Measurements from ENCODE around the gene ABCG4. TPM values are rescaled to one million over a fixed set of nuclear protein-coding genes. Genes with fewer than 3 reads are reported as not detected.

The ABCG4 gene
- under 1 TPM in 1 of 5 donors, not detected in 4; 0.09 TPM for total RNA-seq
- total RNA-seq (2013), result not detected
- 0 to 0.14 (median 0) reads per million in 29 experiments for total RNA-seq

GRCh38 chr11:119149018-119149785, at the start of gene ABCG4:
Gene ABCG4 (plus strand): TSS chr11:119149052. CDS start chr11:119149966, 914 bp downstream.
- peaks cover 0 to 21% of the 10 kb centered on the region in 2 experiments for H3K4me1 ChIP-seq (ENCODE audit: control insufficient read depth in 1 of 2, extremely low read depth in 1 of 2, insufficient read depth in 2 of 2, low read length in 2 of 2)
- peak within 1 kb of the TSS in 1 of 2 donors; percentile 39 for H3K27ac Mint-ChIP-seq
- no peaks in the 10 kb centered on the region for H3K36me3 Mint-ChIP-seq
- CTCF ChIA-PET, result interaction anchor here in 1 of 2 donors (0.7 kb wide), 1 partner anchor 124 kb away, joined by 3 read pairs; no protein-coding TSS in a partner anchor
- H3K4me3 Mint-ChIP-seq, result peak within 1 kb of the TSS; percentile 68 to 75 (median 70)
- peaks cover 22 to 45% of the 10 kb centered on the region in 2 donors for H3K27me3 Mint-ChIP-seq
- H3K4me1 Mint-ChIP-seq, result peaks cover 10 to 15% (median 13%) of the 10 kb centered on the region in 3 donors
- no peaks in the 10 kb centered on the region for H3K36me3 ChIP-seq (ENCODE audit: control insufficient read depth in 2 of 2, extremely low read depth in 1 of 2, insufficient read depth in 1 of 2, low read length in 1 of 2)
- peak within 1 kb of the TSS; percentile 44 to 67 for H3K4me3 ChIP-seq (ENCODE audit: control insufficient read depth in 1 of 2, extremely low read depth in 1 of 2, low read length in 1 of 2)
- POLR2A ChIA-PET, result no interaction called here
- H3K27ac ChIP-seq (ENCODE audit: low read length), result no peak within 1 kb of the TSS
- H3K9me3 ChIP-seq, result no peaks in the 10 kb centered on the region
- ATAC-seq (replicated peaks in 1 of 4), result peak; percentile 60 to 67 (median 64)
- no peaks in the 10 kb centered on the region for H3K9me3 Mint-ChIP-seq
- H3K27me3 ChIP-seq (replicated peaks in 1 of 2; ENCODE audit: control insufficient read depth in 2 of 2, extremely low read depth in 1 of 2, insufficient read depth in 2 of 2, low read length in 1 of 2), result peaks cover 0 to 61% of the 10 kb centered on the region in 2 experiments
- 2% methylated on average over 66 of the region's 73 CpGs for WGBS (ENCODE audit: insufficient coverage)
- peak in 13 of 35 experiments; percentile 7 to 40 (median 16) for DNase-seq

DNA sequence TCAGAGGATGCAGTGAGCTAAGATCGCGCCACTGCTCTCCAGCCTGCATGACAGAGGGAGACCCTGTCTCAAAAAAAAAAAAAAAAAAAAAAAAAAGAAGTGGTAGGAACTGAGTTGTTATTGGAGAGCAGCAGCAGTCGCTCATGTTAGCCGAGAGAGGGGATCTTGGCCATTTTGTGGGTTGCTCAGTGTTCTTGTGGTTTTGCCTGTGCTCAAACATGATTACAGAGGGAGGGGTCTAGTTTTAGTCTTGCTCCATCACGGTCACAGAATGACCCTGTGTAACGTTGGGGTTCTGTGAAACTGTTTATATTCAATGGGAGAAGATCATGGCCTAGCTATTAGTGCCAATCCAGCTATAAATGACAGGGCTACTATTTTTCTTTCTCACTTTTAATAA, 49.1 kb upstream of the ABCG4 start:
- no peaks in the 10 kb centered on the region for H3K9me3 Mint-ChIP-seq
- H3K27ac Mint-ChIP-seq, result no peak overlapping the region
- peaks cover 0 to 25% of the 10 kb centered on the region in 2 donors for H3K36me3 ChIP-seq (ENCODE audit: control insufficient read depth in 2 of 2, extremely low read depth in 1 of 2, insufficient read depth in 1 of 2, low read length in 1 of 2)
- H3K27ac ChIP-seq (ENCODE audit: low read length), result no peak overlapping the region
- no peaks in the 10 kb centered on the region for H3K27me3 ChIP-seq (replicated peaks in 1 of 2; ENCODE audit: control insufficient read depth in 2 of 2, extremely low read depth in 1 of 2, insufficient read depth in 2 of 2, low read length in 1 of 2)
- no peaks in the 10 kb centered on the region for H3K27me3 Mint-ChIP-seq
- peaks cover 46 to 55% (median 50%) of the 10 kb centered on the region in 3 donors for H3K4me1 Mint-ChIP-seq
- DNase-seq (no peak), ATAC-seq (replicated peaks in 1 of 4) (no peak)
- ChIA-PET CTCF (interaction anchor here in 1 of 2 donors (0.6 to 1.3 kb wide), 3 partner anchors 7 to 239 kb away, joined by 4 to 5 read pairs (median 5); partner anchors contain the start of gene C2CD2L), POLR2A (interaction anchor here (0.6 to 0.7 kb wide), 2 partner anchors 12 to 555 kb away, joined by 3 to 5 read pairs; no protein-coding TSS in a partner anchor)
- H3K36me3 Mint-ChIP-seq, result peaks cover 23% of the 10 kb centered on the region
- no peaks in the 10 kb centered on the region for H3K9me3 ChIP-seq
- no peak overlapping the region for H3K4me3 ChIP-seq (ENCODE audit: control insufficient read depth in 1 of 2, extremely low read depth in 1 of 2, low read length in 1 of 2)
- WGBS (ENCODE audit: insufficient coverage), result 80% methylated on average over 1 of the region's 6 CpGs
- peaks cover 14 to 36% of the 10 kb centered on the region in 2 experiments for H3K4me1 ChIP-seq (ENCODE audit: control insufficient read depth in 1 of 2, extremely low read depth in 1 of 2, insufficient read depth in 2 of 2, low read length in 2 of 2)
- H3K4me3 Mint-ChIP-seq, result peak overlapping the region; percentile 86 to 98 (median 97)

- H3K27me3 ChIP-seq (replicated peaks in 1 of 2; ENCODE audit: control insufficient read depth in 2 of 2, extremely low read depth in 1 of 2, insufficient read depth in 2 of 2, low read length in 1 of 2), result no peaks in the 10 kb centered on the region
- ChIA-PET POLR2A (interaction anchor here in 1 of 2 donors (1.0 kb wide), 1 partner anchor 14 kb away, joined by 5 read pairs; no protein-coding TSS in a partner anchor), CTCF (interaction anchor here in 1 of 2 donors (0.8 kb wide), 1 partner anchor 15 kb away, joined by 4 read pairs; no protein-coding TSS in a partner anchor)
- peaks cover 23% of the 10 kb centered on the region for H3K36me3 Mint-ChIP-seq
- DNase-seq (peak in 1 of 35 experiments; percentile 30), ATAC-seq (replicated peaks in 1 of 4) (no peak)
- peaks cover 0 to 25% of the 10 kb centered on the region in 2 donors for H3K36me3 ChIP-seq (ENCODE audit: control insufficient read depth in 2 of 2, extremely low read depth in 1 of 2, insufficient read depth in 1 of 2, low read length in 1 of 2)
- H3K4me1 ChIP-seq (ENCODE audit: control insufficient read depth in 1 of 2, extremely low read depth in 1 of 2, insufficient read depth in 2 of 2, low read length in 2 of 2), result peaks cover 14 to 36% of the 10 kb centered on the region in 2 experiments
- no peak overlapping the region for H3K27ac ChIP-seq (ENCODE audit: low read length)
- H3K9me3 Mint-ChIP-seq, result no peaks in the 10 kb centered on the region
- no peaks in the 10 kb centered on the region for H3K27me3 Mint-ChIP-seq
- H3K4me3 ChIP-seq (ENCODE audit: control insufficient read depth in 1 of 2, extremely low read depth in 1 of 2, low read length in 1 of 2), result peak overlapping the region in 1 of 2 donors; percentile 98
- no peaks in the 10 kb centered on the region for H3K9me3 ChIP-seq
- H3K27ac Mint-ChIP-seq, result peak overlapping the region; percentile 45 to 68
- H3K4me1 Mint-ChIP-seq, result peaks cover 41 to 58% (median 52%) of the 10 kb centered on the region in 3 donors
- H3K4me3 Mint-ChIP-seq, result peak overlapping the region; percentile 86 to 98 (median 97)
- WGBS (ENCODE audit: insufficient coverage), result 45% methylated on average over 7 of the region's 11 CpGs
Observed at GRCh38 chr11:119100246-119100970, 48.4 kb upstream of the ABCG4 start.

DNA sequence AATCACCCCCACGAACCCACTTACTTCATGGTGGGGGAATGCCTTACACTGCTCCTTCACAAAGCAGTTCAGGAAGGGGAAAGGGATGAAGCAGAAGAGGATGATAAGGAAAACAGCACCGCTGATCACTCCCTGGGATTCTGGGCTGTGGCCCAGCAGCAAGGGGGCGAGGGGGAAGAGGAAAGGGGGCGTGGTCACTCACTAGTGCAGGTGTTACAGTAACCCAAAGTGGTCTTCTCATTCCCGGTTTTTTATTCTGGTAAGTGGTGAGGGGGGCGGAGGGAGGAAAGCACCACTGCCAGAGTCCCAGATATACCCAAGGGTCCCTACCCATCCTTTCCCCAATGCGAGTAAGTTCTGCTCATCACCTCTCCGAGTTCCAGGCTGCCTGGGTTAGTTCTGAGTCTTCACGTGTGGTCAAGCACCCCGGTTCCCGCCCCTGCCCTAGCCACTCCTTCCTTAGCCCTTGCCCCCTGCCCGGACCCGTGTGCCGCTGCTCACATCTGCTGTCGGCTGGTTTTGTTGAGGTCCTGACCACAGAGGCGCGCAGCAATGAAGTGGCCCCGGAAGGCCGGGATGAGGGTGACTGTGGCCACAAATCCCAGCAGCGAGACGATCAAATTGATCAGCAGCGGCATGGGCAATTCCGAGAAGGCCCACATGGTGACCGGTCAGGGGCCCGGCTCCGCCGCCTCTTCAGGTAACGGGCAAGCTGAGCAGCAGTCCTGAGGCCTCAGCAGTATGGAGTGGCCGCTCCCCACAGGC, 47.7 kb upstream of the ABCG4 start:
- peaks cover 0 to 25% of the 10 kb centered on the region in 2 donors for H3K36me3 ChIP-seq (ENCODE audit: control insufficient read depth in 2 of 2, extremely low read depth in 1 of 2, insufficient read depth in 1 of 2, low read length in 1 of 2)
- no peaks in the 10 kb centered on the region for H3K9me3 Mint-ChIP-seq
- POLR2A ChIA-PET, result interaction anchor here (0.6 to 1.5 kb wide), 5 partner anchors 8 to 849 kb away, joined by 3 to 17 read pairs (median 6); partner anchors contain the start of genes HMBS (in 1 of the 2) and VPS11 (in 1 of the 2)
- CTCF ChIA-PET, result interaction anchor here (0.6 to 1.5 kb wide), 11 partner anchors 9 to 243 kb away, joined by 3 to 24 read pairs (median 4); partner anchors contain the start of genes VPS11 (in 2 of the 2), CBL (in 1 of the 2), HINFP (in 1 of the 2) and HMBS (in 1 of the 2)
- peak overlapping the region; percentile 86 to 98 (median 97) for H3K4me3 Mint-ChIP-seq
- WGBS (ENCODE audit: insufficient coverage), result under 1% methylated on average over 24 of the region's 29 CpGs
- no peaks in the 10 kb centered on the region for H3K27me3 ChIP-seq (replicated peaks in 1 of 2; ENCODE audit: control insufficient read depth in 2 of 2, extremely low read depth in 1 of 2, insufficient read depth in 2 of 2, low read length in 1 of 2)
- H3K27me3 Mint-ChIP-seq, result no peaks in the 10 kb centered on the region
- H3K9me3 ChIP-seq, result no peaks in the 10 kb centered on the region
- ATAC-seq (replicated peaks in 1 of 4), result peak in 3 of 4 experiments; percentile 4 to 9 (median 6)
- peaks cover 23% of the 10 kb centered on the region for H3K36me3 Mint-ChIP-seq
- peaks cover 37 to 51% (median 45%) of the 10 kb centered on the region in 3 donors for H3K4me1 Mint-ChIP-seq
- H3K27ac Mint-ChIP-seq, result peak overlapping the region; percentile 99 to 100
- H3K27ac ChIP-seq (ENCODE audit: low read length), result peak overlapping the region; percentile 87
- H3K4me1 ChIP-seq (ENCODE audit: control insufficient read depth in 1 of 2, extremely low read depth in 1 of 2, insufficient read depth in 2 of 2, low read length in 2 of 2), result peaks cover 12 to 29% of the 10 kb centered on the region in 2 experiments
- no peak for DNase-seq
- H3K4me3 ChIP-seq (ENCODE audit: control insufficient read depth in 1 of 2, extremely low read depth in 1 of 2, low read length in 1 of 2), result peak overlapping the region; percentile 83 to 98

GRCh38 chr11:119101759-119102423, 47.0 kb upstream of the ABCG4 start, which contains the start of gene DPAGT1:
Gene DPAGT1 (minus strand): TSS chr11:119101853. CDS start chr11:119101655, 198 bp downstream.
- no peaks in the 10 kb centered on the region for H3K9me3 ChIP-seq
- Mint-ChIP-seq H3K4me1 (peaks cover 39 to 57% (median 53%) of the 10 kb centered on the region in 3 donors), H3K4me3 (peak within 1 kb of the TSS; percentile 86 to 98 (median 97)), H3K36me3 (peaks cover 19% of the 10 kb centered on the region), H3K27ac (peak within 1 kb of the TSS; percentile 99 to 100), H3K9me3 (no peaks in the 10 kb centered on the region), H3K27me3 (no peaks in the 10 kb centered on the region)
- H3K27me3 ChIP-seq (replicated peaks in 1 of 2; ENCODE audit: control insufficient read depth in 2 of 2, extremely low read depth in 1 of 2, insufficient read depth in 2 of 2, low read length in 1 of 2), result no peaks in the 10 kb centered on the region
- ATAC-seq (replicated peaks in 1 of 4) (peak; percentile 85 to 90 (median 86)), DNase-seq (peak; percentile 70 to 89 (median 80))
- 0% methylated on average over 15 of the region's 32 CpGs for WGBS (ENCODE audit: insufficient coverage)
- peak within 1 kb of the TSS; percentile 87 for H3K27ac ChIP-seq (ENCODE audit: low read length)
- H3K4me3 ChIP-seq (ENCODE audit: control insufficient read depth in 1 of 2, extremely low read depth in 1 of 2, low read length in 1 of 2), result peak within 1 kb of the TSS; percentile 83 to 98
- peaks cover 16 to 35% of the 10 kb centered on the region in 2 experiments for H3K4me1 ChIP-seq (ENCODE audit: control insufficient read depth in 1 of 2, extremely low read depth in 1 of 2, insufficient read depth in 2 of 2, low read length in 2 of 2)
- peaks cover 0 to 18% of the 10 kb centered on the region in 2 donors for H3K36me3 ChIP-seq (ENCODE audit: control insufficient read depth in 2 of 2, extremely low read depth in 1 of 2, insufficient read depth in 1 of 2, low read length in 1 of 2)
- CTCF ChIA-PET, result interaction anchor here (0.6 to 1.5 kb wide), 15 partner anchors 9 to 348 kb away, joined by 3 to 24 read pairs (median 4); partner anchors contain the start of genes VPS11 (in 2 of the 2), CBL (in 1 of the 2), HINFP (in 1 of the 2) and HMBS (in 1 of the 2)
- POLR2A ChIA-PET, result interaction anchor here (0.5 to 1.5 kb wide), 13 partner anchors 7 to 849 kb away, joined by 3 to 21 read pairs (median 5); partner anchors contain the start of genes RPS25 (in 2 of the 2), HINFP (in 1 of the 2), HMBS (in 1 of the 2) and TRAPPC4 (in 1 of the 2)

Data from T-cell (primary cell).